ENCODE measurements around the gene GUCY2C.

DNA sequence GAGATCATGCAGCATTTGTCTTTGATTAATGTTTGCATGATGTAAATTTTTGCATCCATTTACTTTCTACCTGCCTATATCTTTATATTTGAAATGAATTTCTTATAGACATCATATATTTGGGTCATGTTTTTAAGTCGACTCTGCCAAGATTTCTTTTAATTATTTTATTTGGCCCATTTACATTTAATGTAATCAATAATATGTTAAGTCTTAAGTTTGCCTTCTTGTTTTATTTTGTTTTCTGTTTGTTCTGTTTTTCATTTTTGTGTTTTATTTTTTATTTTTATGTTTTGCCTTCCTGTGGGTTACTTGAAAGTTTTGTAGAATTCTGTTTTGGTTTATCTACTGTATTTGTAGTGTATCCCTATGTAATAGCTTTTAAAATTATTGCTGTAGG is 33.2 kb upstream of the GUCY2C start:
- TF ChIP-seq, protein P1, sequence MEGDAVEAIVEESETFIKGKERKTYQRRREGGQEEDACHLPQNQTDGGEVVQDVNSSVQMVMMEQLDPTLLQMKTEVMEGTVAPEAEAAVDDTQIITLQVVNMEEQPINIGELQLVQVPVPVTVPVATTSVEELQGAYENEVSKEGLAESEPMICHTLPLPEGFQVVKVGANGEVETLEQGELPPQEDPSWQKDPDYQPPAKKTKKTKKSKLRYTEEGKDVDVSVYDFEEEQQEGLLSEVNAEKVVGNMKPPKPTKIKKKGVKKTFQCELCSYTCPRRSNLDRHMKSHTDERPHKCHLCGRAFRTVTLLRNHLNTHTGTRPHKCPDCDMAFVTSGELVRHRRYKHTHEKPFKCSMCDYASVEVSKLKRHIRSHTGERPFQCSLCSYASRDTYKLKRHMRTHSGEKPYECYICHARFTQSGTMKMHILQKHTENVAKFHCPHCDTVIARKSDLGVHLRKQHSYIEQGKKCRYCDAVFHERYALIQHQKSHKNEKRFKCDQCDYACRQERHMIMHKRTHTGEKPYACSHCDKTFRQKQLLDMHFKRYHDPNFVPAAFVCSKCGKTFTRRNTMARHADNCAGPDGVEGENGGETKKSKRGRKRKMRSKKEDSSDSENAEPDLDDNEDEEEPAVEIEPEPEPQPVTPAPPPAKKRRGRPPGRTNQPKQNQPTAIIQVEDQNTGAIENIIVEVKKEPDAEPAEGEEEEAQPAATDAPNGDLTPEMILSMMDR (IDR thresholded peaks at IDR 0.05), result no peak
- TF ChIP-seq EP300 (IDR thresholded peaks at IDR 0.05), result no peak
- TF ChIP-seq POLR2A (IDR thresholded peaks at IDR 0.05), result no peak
- no peak for TF ChIP-seq POLR2AphosphoS5 (IDR thresholded peaks at IDR 0.05)

All from suprapubic skin (tissue), 4 donors.